ENCODE data around the gene GAK.
"Not testable (repeated sequence)": the region's sequence is repeated elsewhere in the genome, so short reads cannot be mapped to it uniquely, and the experiment has no call there.

GAK gene

DNA sequence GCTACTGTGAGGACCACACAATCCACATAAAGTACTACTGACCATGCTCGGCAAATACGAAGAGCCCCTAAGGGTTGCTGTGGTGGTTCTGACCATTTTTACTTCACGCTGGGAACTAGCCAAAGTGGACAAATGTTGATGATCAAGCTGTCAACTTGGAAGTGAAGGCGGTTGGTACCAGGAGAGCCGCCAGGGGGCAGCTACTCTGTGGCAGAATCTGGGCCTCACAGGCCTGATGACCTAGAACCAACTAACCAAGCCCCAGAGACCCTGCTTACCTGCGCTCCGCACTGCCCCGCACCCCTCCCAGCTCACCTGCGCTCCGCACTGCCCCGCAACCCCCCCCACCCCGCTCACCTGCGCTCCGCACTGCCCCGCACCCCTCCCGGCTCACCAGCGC is 5.6 kb downstream of the GAK start:
- Histone ChIP-seq H4K20me1 (peaks cover 90% of the 10 kb centered on the region), H3K27ac (no peak overlapping the region), H3K4me3 (no peak overlapping the region), H3K9me3 (0 out of 2 replicates have a peak, but pooled peaks cover under 1% of the 10 kb centered on the region), H3K36me3 (peaks cover 21% of the 10 kb centered on the region), H3K9ac (no peak overlapping the region), H3K4me1 (peaks cover 74% of the 10 kb centered on the region), H3K4me2 (no peak overlapping the region), H3K27me3 (no peaks in the 10 kb centered on the region)
- TF ChIP-seq Cebpa-rat (IDR thresholded peaks at IDR 0.05), result no peak

DNA sequence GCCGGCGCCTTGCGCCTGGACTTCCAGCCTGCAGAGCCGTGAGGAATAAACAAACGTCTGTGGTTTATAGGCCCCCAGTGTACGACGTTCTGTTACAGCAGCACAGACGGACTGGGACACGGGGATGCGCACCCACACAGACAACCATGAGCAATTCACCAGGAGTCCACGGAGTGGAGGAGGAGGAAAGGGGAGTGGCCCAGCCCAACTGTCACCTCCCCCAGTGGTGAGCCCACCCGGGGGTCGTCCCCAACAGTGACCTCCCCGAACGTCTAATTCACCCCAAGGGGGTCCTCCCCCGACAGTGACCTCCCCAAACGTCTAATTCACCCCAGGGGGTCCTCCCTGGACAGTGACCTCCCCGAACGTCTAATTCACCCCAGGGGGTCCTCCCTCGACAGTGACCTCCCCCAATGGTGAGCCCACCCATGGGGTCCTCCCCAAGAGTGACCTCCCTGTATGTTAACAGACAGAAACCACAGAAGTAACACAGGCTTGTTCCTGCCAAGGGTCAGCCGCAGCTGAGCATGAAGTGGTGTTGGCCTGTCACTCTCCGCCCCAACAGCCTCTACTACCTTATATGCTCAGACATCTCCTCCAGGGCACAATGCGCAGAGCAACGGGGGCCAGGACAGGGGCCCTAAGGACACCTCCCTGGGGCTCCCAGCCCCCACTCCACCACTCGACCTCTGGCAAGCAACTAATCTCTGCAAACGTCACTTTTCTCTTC is 6.2 kb downstream of the GAK start:
- Histone ChIP-seq H3K27ac (0 out of 2 replicates have a peak overlapping the region, but pooled peaks have one; percentile 26), H4K20me1 (peaks cover 90% of the 10 kb centered on the region), H3K4me3 (no peak overlapping the region), H3K27me3 (no peaks in the 10 kb centered on the region), H3K9me3 (peaks cover 6% of the 10 kb centered on the region), H3K9ac (no peak overlapping the region), H3K36me3 (peaks cover 26% of the 10 kb centered on the region), H3K4me2 (peak overlapping the region; percentile 63), H3K4me1 (peaks cover 77% of the 10 kb centered on the region)
- TF ChIP-seq Cebpa-rat (IDR thresholded peaks at IDR 0.05), result no peak

DNA sequence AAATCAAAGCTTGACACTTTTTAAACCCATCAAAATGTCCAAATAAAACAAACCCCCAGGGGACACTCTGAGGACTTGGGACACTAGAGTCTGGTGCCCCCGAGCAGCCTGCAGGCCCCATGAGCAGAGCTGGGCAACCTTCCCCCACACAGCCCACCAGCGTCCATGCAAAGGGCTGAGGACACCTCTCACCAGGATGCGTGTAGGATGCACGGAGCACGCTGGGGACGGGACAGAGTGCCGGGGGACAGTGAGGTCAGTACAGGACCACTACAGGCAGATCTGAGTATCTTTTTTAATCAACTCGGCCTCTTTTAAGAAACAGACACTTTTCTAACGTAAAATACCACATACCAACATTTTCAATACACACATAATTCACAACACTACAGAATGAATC is 6.9 kb downstream of the GAK start:
- Histone ChIP-seq H3K9me3 (peaks cover 14% of the 10 kb centered on the region), H3K36me3 (peaks cover 30% of the 10 kb centered on the region), H3K9ac (0 out of 2 replicates have a peak overlapping the region, but pooled peaks have one; percentile 29), H3K4me2 (peak overlapping the region; percentile 63), H3K27ac (peak overlapping the region; percentile 35; the same call in 1 of the 2 replicates), H3K27me3 (no peaks in the 10 kb centered on the region), H4K20me1 (peaks cover 82% of the 10 kb centered on the region), H3K4me3 (no peak overlapping the region), H3K4me1 (peaks cover 69% of the 10 kb centered on the region)
- TF ChIP-seq Cebpa-rat (IDR thresholded peaks at IDR 0.05), result no peak

DNA sequence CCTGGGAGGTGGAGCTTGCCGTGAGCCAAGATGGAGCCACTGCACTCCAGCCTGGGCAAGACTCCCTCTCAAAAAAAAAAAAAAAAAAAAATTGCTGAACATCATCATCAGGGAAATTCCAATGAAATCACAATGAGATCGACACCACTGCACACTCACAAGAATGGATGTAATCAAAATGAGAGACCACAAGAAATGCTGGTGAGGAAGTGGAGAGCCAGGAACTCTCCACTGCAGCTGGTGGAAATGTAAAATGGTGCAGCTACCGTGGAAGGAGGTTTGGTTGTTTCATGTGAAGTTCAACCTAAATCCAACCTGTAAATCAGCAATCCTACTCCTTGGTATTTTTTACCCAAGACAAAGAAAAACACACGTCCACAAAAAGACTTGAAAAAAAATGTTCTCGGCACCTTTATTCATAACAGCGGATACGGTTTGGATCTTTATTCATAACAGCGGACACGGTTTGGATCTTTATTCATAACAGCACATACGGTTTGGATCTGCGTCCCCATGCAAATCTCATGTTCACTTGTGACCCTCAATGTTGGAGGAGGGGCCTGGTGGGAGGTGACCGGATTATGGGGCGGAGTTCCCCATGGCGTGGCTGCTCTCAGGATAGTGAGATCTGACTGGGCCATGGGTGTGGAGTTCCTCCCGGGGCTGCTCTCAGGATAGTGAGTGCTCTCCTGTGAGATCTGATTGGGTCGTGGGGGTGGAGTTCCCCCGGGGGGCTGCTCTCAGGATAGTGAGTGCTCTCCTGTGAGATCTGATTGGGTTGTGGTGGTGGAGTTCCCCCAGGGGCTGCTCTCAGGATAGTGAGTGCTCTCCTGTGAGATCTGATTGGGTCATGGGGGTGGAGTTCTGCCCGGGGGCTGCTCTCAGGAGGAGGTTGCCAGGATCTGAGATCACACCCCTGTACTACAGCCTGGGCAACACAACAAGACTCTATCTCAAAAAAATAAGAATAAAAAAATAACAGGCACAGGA is 7.7 kb downstream of the GAK start:
- peaks cover 36% of the 10 kb centered on the region for H3K36me3 ChIP-seq
- H3K4me2 ChIP-seq, result peak overlapping the region; percentile 63
- no peak for TF ChIP-seq Cebpa-rat (IDR thresholded peaks at IDR 0.05)
- peaks cover 82% of the 10 kb centered on the region for H4K20me1 ChIP-seq
- H3K27me3 ChIP-seq, result no peaks in the 10 kb centered on the region
- peaks cover 22% of the 10 kb centered on the region for H3K9me3 ChIP-seq
- 0 out of 2 replicates have a peak overlapping the region, but pooled peaks have one; percentile 29 for H3K9ac ChIP-seq
- peaks cover 61% of the 10 kb centered on the region for H3K4me1 ChIP-seq
- peak overlapping the region; percentile 35; the same call in 1 of the 2 replicates for H3K27ac ChIP-seq
- no peak overlapping the region for H3K4me3 ChIP-seq

GRCh38 chr4:921830-922331 is 10.2 kb downstream of the GAK start:
- peaks cover 56% of the 10 kb centered on the region for H3K4me1 ChIP-seq
- H3K4me3 ChIP-seq, result 0 out of 2 replicates have a peak overlapping the region, but pooled peaks have one; percentile 26
- peaks cover 88% of the 10 kb centered on the region for H4K20me1 ChIP-seq
- no peak overlapping the region for H3K9ac ChIP-seq
- H3K9me3 ChIP-seq, result peaks cover 47% of the 10 kb centered on the region
- H3K36me3 ChIP-seq, result peaks cover 35% of the 10 kb centered on the region
- peak overlapping the region; percentile 63 for H3K4me2 ChIP-seq
- TF ChIP-seq Cebpa-rat (IDR thresholded peaks at IDR 0.05), result no peak
- H3K27ac ChIP-seq, result no peak overlapping the region
- no peaks in the 10 kb centered on the region for H3K27me3 ChIP-seq

DNA sequence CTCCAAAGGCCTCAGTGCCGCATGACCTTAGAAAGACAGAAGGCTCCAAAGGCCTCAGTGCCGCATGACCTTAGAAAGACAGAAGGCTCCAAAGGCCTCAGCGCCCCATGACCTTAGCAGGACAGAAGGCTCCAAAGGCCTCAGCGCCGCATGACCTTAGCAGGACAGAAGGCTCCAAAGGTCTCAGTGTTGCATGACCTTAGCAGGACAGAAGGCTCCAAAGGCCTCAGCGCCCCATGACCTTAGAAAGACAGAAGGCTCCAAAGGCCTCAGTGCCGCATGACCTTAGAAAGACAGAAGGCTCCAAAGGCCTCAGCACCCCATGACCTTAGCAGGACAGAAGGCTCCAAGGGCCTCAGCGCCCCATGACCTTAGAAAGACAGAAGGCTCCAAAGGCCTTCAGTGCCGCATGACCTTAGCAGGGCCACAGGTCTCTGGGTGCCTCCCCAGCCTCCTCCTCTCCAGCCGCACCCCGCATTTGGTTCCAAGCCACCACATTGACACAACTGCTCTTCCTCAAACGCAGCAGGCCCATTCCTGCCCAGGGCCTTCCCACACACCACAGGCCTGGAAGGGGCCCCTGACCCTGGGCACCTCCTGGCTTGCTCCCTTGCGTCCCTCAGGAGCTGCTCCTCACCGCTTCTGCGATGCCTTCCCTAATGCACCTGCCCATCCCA is 13.0 kb downstream of the GAK start:
- H3K27ac ChIP-seq, H3K27me3 ChIP-seq, H3K9ac ChIP-seq, H3K4me3 ChIP-seq, H3K4me2 ChIP-seq: not testable (repeated sequence)
- Histone ChIP-seq H3K4me1 (peaks cover 60% of the 10 kb centered on the region), H3K9me3 (peaks cover 52% of the 10 kb centered on the region), H3K36me3 (peaks cover 27% of the 10 kb centered on the region), H4K20me1 (peaks cover 90% of the 10 kb centered on the region)

DNA sequence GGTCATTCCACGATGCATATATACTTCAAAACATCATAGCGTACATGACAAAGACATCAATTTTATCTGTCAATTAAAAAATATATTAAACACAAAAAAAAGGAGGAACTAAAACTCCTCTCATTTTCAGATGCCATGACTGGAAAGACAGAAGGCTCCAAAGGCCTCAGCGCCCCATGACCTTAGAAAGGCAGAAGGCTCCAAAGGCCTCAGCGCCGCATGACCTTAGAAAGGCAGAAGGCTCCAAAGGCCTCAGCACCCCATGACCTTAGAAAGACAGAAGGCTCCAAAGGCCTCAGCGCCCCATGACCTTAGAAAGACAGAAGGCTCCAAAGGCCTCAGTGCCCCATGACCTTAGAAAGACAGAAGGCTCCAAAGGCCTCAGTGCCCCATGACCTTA is 13.5 kb downstream of the GAK start:
- H3K4me3 ChIP-seq, H3K9ac ChIP-seq, H3K4me2 ChIP-seq, H3K27ac ChIP-seq, H3K27me3 ChIP-seq: not testable (repeated sequence)
- Histone ChIP-seq H3K36me3 (peaks cover 27% of the 10 kb centered on the region), H3K4me1 (peaks cover 55% of the 10 kb centered on the region), H3K9me3 (peaks cover 52% of the 10 kb centered on the region), H4K20me1 (peaks cover 90% of the 10 kb centered on the region)

DNA sequence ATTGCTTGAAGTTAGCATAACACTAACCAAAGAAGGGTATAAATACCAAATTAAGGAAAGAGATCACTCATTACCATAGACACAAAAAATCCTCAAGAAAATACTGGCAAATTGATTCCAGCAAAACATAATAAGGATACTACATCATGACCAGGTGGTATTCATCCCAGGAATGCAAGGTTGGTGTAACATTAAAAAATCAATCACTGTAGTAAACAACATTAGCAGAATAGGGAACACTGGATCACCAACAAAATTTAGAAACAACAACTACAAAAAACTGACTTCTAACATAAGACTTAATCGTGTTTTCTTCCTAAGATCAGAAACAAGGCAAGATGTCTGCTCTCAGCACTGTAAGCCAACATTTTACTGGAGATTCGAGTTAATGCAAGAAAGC is 14.1 kb downstream of the GAK start:
- TF ChIP-seq Cebpa-rat (IDR thresholded peaks at IDR 0.05), result no peak
- H3K27me3 ChIP-seq, result no peaks in the 10 kb centered on the region
- no peak overlapping the region for H3K4me3 ChIP-seq
- peaks cover 52% of the 10 kb centered on the region for H3K9me3 ChIP-seq
- no peak overlapping the region for H3K9ac ChIP-seq
- no peak overlapping the region for H3K4me2 ChIP-seq
- peaks cover 90% of the 10 kb centered on the region for H4K20me1 ChIP-seq
- peaks cover 32% of the 10 kb centered on the region for H3K36me3 ChIP-seq
- H3K4me1 ChIP-seq, result peaks cover 49% of the 10 kb centered on the region
- no peak overlapping the region for H3K27ac ChIP-seq

DNA sequence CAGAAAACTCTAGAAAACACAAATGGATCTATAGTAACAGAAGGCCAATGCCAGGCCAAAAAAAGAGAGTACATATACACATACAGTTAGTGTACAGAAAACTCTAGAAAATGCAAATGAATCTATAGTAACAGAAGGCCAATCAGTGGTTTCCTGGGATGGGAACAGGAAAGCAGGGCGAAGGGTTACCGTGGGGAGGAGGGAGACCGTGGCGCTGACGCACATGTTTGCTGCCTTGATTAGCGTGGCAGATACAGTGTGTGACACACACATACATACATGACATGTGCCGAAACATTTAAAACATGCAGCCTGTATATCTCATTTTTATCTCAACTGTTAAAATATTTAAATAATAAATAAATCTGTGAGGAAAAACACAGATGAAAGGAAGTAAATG is 14.7 kb downstream of the GAK start:
- H4K20me1 ChIP-seq, result peaks cover 90% of the 10 kb centered on the region
- H3K4me3 ChIP-seq, result no peak overlapping the region
- no peak for TF ChIP-seq Cebpa-rat (IDR thresholded peaks at IDR 0.05)
- H3K27me3 ChIP-seq, result no peaks in the 10 kb centered on the region
- H3K9ac ChIP-seq, result no peak overlapping the region
- no peak overlapping the region for H3K4me2 ChIP-seq
- H3K9me3 ChIP-seq, result peaks cover 52% of the 10 kb centered on the region
- peaks cover 37% of the 10 kb centered on the region for H3K36me3 ChIP-seq
- no peak overlapping the region for H3K27ac ChIP-seq
- H3K4me1 ChIP-seq, result peaks cover 44% of the 10 kb centered on the region
